AG20443 (cell line): ENCODE data around the gene CCDC87.
"Not testable (repeated sequence)": the region's sequence is repeated elsewhere in the genome, so short reads cannot be mapped to it uniquely, and the experiment has no call there.

ENCODE experiments used
- DNase-seq: peaks from one replicate; pipeline ENCODE4 v3.0.0; 2012; ENCODE audit warnings: low spot score, mixed read lengths

CCDC87 gene

DNA sequence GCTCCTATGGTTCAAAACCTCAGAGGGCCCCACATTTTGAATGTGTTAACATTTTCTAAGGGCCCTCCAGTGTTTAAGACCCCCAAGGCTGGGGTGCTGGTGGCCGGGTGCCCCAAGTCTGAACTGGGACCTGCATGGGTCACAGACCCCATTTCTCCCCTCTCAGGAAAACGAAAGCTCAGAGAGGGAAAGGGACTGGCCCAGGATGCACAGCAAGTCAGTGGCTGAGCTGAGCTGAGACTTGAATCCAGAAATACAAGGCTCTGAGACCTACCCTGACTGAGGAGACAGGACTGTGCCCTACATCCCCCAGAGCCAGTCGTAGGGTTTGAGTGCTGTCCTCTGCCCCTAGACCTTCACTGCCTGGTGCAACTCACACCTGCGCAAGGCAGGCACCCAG is 42.0 kb downstream of the CCDC87 start:
- DNase-seq, result no peak

DNA sequence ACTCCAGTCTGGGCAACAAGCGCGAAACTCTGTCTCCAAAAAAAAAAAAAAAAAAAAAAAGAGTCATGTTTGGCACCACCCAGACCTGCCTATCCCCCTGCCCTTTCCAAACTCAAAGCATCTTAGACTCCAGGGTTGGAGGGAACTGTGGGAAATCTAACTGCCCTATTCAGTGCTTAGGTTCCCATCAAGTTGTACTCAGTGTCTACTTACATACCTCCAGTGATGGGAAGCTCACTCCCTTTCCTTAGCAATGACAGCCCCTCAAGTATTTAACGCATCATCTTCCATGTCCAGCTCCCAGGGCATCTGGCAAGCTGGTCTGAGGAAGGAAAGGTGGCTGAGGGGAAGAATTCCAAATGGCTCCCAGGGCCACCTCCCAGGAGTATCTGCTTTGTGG is 43.2 kb downstream of the CCDC87 start:
- no peak for DNase-seq

DNA sequence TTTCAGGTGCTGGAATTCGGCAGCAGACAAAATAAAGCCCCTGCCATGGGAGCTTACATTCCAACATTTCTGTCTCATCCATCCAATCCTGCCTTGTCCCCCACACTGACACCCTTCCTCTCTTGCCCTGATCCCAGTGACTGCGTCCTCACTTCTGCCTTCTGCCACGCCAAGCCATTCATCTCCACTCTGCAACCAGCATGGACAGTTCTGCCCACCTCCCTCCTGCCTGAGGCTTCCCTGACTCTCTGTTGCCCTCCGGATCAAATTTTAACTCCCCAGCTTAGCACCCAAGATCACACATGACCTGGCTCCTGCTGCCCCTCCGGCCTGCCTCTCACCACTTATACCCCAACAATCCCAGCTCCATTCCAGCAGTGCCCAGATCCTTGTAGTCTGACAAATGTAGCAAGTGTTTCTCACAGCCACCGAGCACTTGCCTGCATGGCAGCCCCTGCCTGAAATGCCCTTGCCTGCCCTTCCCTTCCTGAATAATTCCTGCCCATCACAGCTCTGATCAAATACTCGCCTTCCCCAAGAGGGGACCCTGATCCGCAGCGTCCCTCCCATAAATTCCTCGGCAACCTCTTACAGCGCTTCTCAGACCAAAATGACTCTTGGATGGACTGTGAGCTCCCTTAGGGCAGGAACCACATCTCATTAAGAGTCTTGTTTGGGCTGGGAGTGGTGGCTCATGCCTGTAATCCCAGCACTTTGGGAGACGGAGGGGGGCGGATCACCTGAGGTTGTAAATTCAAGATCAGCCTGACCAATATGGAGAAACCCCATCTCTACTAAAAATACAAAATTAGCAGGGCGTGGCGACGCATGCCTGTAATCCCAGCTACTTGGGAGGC is 43.9 kb downstream of the CCDC87 start:
- no peak for DNase-seq

DNA sequence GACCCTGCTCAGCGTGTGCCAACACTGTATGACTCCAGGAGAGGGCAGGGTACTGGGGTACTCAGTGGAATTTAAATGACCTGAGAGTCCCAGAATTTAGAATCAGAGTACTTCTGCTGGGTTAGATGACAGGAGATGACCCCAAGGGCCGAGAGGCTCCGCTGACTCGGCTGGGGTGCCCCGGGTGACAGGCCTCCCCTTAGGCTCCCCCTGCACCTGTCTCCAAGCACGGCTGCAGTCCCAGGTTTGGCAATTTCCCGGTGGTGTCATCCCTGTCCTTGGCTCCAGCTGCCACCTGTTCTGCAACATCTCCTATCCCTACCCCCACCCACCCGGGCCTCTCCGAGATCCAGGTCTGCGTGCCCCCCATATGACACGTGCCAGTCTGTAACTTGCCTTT is 44.8 kb downstream of the CCDC87 start:
- no peak for DNase-seq

DNA sequence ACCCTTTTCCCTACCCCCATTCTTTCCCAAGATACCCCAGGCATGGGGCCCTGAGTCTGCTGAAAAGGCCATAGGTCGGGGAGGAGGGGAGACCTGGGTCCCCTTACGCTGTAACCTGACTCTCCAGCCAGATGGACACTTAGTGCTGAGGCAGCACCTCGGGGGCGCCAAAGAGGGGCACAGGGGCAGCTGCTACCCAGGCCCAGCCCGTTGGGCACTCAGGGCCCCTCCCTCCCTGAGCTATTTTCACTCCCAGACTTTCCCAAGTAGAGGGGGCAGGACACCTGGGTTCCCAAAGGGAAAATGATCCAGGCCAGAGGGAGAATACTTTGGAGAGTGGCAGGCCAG is 45.2 kb downstream of the CCDC87 start:
- DNase-seq, result no peak

DNA sequence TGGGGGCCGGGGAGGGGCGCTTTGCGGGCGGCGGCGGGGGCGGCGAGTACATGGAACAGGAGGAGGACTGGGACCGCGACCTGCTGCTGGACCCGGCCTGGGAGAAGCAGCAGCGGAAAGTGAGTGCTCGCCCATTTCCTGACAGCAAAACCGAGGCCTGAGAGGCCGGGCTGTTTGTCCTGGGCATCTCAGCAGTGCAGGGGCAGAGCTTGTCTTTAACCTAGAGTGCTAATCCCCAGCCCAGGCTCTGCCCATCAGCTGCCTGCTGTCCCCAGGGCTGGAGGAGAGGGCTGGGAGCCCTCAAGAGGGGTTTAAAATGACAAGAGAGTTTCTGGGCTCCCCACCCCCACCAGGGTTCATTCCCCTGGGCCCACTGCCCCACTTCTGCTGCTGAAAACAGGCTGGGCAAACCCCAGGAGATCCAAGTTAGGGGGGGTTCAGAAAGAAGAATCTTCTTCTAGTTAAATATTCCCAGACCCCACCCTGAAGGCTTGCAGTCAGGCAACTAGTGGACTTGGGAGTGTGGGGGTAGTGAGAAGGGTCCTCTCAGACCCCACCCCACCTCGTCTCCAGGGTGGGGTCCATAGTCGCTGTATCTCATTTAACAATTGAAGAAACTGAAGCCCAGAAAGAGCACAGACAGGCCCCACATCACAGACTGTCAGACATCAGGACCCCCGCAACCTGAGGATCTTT is 45.7 kb downstream of the CCDC87 start:
- no peak for DNase-seq

DNA sequence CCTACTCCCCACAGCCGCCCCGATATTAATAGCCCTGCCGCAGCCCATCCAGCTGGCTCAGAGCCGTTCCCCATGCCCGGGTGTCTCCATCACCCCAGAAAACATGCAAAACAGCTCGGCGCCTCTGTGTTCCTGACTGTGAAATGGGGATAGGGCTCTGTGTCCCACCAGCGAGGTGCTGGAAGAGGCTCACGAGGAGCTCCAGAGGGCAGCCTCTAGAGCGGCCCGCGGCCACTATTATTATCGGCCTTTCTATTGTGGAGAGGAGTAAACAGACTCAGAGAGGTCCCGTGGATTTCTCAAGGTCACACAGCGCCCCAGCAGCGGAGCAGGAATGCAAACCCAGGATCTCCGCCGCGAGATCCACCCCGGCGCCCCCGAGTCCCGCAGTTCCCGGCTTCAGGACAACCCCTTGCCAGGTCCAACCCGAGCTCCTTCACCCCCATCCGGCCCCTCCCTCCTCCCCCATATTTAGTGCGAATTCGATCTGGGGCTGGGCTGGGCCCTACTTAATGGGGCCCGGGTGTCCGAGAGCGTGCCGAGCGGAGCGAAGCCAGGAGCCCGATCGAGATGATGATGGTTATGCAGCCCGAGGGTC is 46.4 kb downstream of the CCDC87 start, which contains the start of gene ACTN3:
ACTN3 (plus strand) TSS at position 536 of the 598 bp plus-strand sequence; CDS start at position 571, 35 bp downstream.
- DNase-seq, result peak; percentile 43

DNA sequence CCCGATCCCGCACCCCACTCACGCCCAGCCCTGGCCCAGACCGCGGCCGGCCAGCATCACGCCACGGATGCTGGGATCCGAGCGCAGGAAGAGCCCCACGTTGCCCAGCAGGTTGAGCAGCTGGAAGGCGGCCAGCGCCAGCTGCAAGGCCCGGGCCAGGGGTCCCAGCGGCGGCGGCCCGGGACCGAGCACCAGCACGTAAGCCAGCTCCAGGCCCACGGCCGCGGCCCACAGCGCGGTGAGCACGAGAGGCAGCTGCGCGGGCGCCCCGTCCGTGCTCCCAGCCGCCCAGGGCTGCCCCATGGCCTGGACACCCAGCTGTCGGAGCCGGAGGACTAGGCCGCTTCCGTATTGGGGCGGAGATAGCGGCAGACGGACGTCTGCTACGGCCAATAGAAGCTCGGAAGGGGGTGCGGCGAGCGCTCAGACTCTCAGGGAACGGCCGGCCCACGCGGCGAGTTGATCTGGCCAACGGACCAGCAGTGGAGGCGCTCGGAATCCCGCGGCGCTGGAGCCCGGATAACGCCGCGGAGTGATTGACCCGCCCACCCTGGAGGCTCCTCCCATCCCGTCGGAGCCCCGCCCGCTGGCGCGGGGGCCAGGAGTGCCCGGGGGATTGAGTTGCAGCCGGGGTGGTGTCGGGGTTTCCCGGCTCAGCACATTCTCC is 47.0 kb downstream of the CCDC87 start, which contains the start of gene ZDHHC24:
ZDHHC24 (minus strand) TSS at position 348 of the 667 bp plus-strand sequence; CDS start at position 303, 45 bp downstream.
- peak; percentile 99 for DNase-seq

DNA sequence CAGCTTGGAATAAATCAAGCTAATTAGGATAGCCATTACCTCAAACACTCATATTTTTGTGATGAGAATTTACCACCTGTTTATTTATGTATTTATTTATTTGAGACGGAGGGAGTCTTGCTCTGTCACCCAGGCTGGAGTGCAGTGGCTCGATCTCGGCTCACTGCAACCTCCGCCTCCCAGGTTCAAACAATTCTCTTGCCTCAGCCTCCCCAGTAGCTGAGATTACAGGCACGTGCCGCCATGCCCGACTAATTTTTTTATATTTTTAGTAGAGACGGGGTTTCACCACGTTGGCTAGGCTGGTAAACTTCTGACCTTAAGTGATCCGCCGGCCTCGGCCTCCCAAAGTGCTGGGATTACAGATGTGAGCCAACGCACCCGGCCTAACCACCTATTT is 47.9 kb downstream of the CCDC87 start:
- DNase-seq, result not testable (repeated sequence)

DNA sequence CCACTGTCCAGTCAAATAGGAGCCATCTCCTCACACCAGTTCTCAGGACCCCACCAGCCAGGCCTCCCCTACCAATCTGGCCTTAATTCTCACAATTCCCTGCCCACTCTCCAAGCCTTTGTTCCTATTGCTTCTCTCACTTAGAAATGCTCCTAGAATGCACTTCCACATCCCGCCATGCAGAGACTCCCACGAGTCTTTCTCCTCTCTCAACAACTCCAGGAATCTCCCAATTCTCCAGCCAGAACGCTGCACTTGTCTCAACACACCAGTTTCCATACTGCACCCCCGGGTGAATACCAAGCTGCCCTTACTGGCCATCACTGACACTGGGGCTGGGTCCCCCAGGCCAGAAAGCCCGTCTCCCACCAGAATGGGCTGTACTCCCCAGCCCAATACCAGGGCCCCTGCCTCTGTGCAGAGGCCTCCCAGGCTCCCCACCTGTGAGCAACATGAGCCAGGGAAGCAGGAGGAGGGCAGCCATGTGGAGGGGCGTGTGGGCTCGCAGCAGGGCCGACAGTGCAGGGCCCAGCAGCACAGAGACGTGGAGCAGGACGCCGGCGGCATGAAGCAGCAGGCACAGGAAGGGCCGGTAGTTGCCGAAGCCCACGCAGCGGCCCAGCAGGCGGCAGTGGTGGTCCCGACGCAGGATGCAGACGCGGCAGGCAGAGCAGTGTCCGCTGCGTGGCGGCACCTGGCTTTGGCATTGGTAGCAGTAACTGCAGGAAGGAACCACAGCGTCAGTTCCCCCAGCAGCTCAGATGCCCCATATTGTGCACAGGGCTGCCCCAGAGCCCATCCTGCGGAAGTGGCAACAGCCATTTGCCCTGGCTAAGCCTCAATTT is 49.4 kb downstream of the CCDC87 start:
- no peak for DNase-seq

DNA sequence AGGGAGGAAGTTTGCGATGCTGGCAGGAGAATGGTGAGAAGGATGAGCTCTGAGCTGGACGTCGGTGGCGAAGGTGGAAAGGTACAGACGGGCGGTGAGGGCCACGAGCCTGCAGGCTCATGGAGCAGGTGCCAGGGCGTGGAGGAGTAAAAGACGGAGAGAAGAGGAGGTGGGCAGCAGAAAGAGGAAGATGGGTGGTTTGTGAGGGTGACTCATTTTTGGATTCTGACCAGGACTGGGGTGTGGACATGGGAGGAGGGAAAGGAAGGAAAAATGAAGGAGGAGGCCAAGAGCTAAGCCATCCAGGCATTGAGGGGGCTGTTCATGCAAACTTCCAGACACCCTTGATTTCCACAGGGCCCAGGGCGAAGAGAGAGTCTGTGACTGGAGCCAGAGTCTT is 50.5 kb downstream of the CCDC87 start:
- peak; percentile 66 for DNase-seq

DNA sequence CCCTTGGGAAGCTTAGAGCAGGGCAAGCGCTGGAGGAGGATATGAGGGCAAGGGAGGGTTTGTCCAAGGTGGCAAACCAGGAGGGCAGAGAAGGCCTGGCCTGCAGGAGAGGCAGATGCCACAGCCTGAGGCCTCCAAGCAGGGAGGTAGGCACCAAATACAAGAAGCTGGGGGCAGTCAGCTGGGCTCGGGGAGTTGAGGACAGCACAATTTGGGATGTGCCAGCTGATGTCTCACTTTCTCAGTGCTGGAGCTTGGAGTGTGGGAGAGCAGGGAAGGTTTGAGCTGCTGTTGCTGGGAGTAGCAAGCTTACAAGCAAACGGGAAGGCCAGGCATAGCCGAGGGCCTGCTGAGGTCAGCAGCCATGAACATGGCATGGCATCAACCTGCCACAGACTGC is 51.0 kb downstream of the CCDC87 start:
- DNase-seq, result no peak

DNA sequence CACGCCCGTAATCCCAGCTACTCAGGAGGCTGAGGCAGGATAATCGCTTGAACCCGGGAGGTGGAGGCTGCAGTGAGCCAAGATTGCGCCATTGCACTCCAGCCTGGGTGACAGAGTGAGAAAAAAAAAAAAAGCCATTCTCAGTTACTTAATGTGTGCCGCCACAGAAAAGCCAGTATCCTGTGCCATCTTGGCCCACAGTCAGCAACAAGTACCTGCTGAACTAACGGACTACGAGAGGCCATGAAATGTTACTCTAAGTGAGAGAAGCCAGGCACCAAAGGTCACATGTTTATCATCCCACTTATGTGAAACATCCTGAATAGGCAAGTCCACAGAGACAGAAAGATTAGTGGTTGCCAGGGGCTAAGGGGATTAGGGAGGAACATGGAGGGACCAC is 52.3 kb downstream of the CCDC87 start:
- DNase-seq, result not testable (repeated sequence)
